ENCODE measurements around the gene NEURL3. TPM values are rescaled to one million over a fixed set of nuclear protein-coding genes. Genes with fewer than 3 reads are reported as not detected.

Gene NEURL3
- total and polyA plus RNA-seq, 2 experiments from 2014 or later, result not detected

DNA sequence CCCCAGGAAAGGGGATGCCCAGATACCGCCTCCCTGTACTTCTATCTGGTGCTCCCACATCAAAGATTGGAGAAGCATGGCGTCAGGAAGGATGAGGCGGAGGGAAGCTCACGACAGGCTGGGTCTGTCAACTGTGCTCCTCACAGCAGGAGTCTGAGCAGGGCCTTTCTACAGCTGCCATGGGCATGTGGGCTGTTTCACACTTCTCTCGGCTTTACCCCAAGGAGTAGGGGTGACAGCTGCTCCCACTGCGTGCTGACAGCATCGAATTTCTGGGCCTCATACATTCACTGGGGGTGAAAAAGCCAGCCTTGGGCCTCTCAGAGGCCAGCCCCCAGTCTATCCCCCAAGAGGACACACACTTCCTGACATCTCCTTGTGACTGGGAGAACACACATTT lies 21.1 kb downstream of the NEURL3 start:
- in situ Hi-C loops (cut with MboI), result no loop called here
- no peaks in the 10 kb centered on the region for H4K20me1 ChIP-seq (ENCODE audit: insufficient read depth)
- H3K4me2 ChIP-seq (ENCODE audit: unreplicated experiment), result no peak overlapping the region
- no peaks in the 10 kb centered on the region for H3K4me1 ChIP-seq (ENCODE audit: insufficient read depth)
- H3K79me2 ChIP-seq (ENCODE audit: insufficient read depth), result no peaks in the 10 kb centered on the region
- no peak overlapping the region for H3K27ac ChIP-seq
- no peak overlapping the region for H3K9ac ChIP-seq
- H3K4me3 ChIP-seq, result no peak overlapping the region
- no peaks in the 10 kb centered on the region for H3K9me2 ChIP-seq (ENCODE audit: insufficient read depth)
- no peak overlapping the region for H2AFZ ChIP-seq
- DNase-seq, result no peak
- H3K36me3 ChIP-seq (ENCODE audit: low read depth), result no peaks in the 10 kb centered on the region
- H3F3A ChIP-seq (ENCODE audit: insufficient read depth), result no peaks in the 10 kb centered on the region
- 75 to 83% methylated on average over 7 of the region's 7 CpGs for WGBS, 2 experiments (ENCODE audit: low coverage in 1 of 2, low lambda C conversion rate in 2 of 2, missing lambda C conversion rate in 2 of 2)
- no peaks in the 10 kb centered on the region for H3K9me3 ChIP-seq (ENCODE audit: low read depth)
- no peak for TF ChIP-seq EZH2 (IDR thresholded peaks at IDR 0.05; ENCODE audit: insufficient read depth, poor library complexity, severe bottlenecking)
- no peak for TF ChIP-seq EZH2phosphoT487 (IDR thresholded peaks at IDR 0.05; ENCODE audit: insufficient read depth, low read depth)
- no peaks in the 10 kb centered on the region for H3K27me3 ChIP-seq (replicated peaks; ENCODE audit: insufficient read depth)

DNA sequence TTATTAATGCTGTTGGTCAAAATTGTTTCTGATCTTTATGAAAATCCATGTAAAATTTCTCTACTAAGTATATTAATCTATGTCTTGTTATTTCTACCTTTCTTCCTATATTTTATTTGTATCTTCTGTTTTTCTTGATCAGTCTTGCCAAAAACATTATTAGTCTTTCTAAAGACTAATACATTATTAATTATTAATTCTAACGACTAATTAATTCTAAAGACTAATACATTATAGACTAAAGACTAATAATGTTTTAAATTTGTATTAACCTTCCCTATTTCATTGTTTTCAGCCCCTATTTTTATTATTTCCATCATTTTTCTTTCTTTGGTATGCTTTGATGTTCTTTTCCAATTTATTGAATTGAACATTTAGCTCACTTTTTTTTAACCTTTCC lies 27.7 kb downstream of the NEURL3 start:
- H3K9me3 ChIP-seq (ENCODE audit: low read depth), result no peaks in the 10 kb centered on the region
- H3F3A ChIP-seq (ENCODE audit: insufficient read depth), result no peaks in the 10 kb centered on the region
- no peak overlapping the region for H3K9ac ChIP-seq
- H3K27ac ChIP-seq, result no peak overlapping the region
- TF ChIP-seq EZH2phosphoT487 (IDR thresholded peaks at IDR 0.05; ENCODE audit: insufficient read depth, low read depth) (no peak), EZH2 (IDR thresholded peaks at IDR 0.05; ENCODE audit: insufficient read depth, poor library complexity, severe bottlenecking) (no peak)
- no peak overlapping the region for H2AFZ ChIP-seq
- 22 to 30% methylated on average over 1 of the region's 1 CpG for WGBS, 2 experiments (ENCODE audit: low coverage in 1 of 2, low lambda C conversion rate in 2 of 2, missing lambda C conversion rate in 2 of 2)
- no peak overlapping the region for H3K4me3 ChIP-seq
- in situ Hi-C loops (cut with MboI), result no loop called here
- no peak overlapping the region for H3K4me2 ChIP-seq (ENCODE audit: unreplicated experiment)
- H4K20me1 ChIP-seq (ENCODE audit: insufficient read depth), result no peaks in the 10 kb centered on the region
- no peaks in the 10 kb centered on the region for H3K9me2 ChIP-seq (ENCODE audit: insufficient read depth)
- H3K36me3 ChIP-seq (ENCODE audit: low read depth), result no peaks in the 10 kb centered on the region
- no peak for DNase-seq
- H3K79me2 ChIP-seq (ENCODE audit: insufficient read depth), result no peaks in the 10 kb centered on the region
- no peaks in the 10 kb centered on the region for H3K4me1 ChIP-seq (ENCODE audit: insufficient read depth)
- H3K27me3 ChIP-seq (replicated peaks; ENCODE audit: insufficient read depth), result peaks cover 25% of the 10 kb centered on the region

DNA sequence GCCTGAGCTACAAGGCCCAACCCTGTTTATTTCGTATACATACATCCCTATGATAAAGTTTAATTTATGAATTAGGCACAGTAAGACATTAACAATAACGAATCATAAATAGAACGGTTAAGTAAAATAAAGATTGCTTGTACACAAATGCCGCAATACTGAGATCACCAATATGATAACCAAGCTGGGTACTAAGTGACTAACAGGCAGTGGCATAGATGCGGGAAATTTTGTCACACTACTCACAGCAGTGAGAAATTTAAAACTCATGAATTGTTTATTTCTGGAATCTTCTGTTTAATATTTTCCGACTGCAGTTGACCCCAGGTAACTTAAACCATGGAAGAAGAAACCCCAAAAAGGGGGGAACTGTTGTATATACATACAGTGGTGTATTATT lies 33.4 kb downstream of the NEURL3 start:
- no peaks in the 10 kb centered on the region for H3K79me2 ChIP-seq (ENCODE audit: insufficient read depth)
- H3K9ac ChIP-seq, result no peak overlapping the region
- H3K4me2 ChIP-seq (ENCODE audit: unreplicated experiment), result no peak overlapping the region
- no peaks in the 10 kb centered on the region for H3K36me3 ChIP-seq (ENCODE audit: low read depth)
- TF ChIP-seq EZH2 (IDR thresholded peaks at IDR 0.05; ENCODE audit: insufficient read depth, poor library complexity, severe bottlenecking), result no peak
- TF ChIP-seq EZH2phosphoT487 (IDR thresholded peaks at IDR 0.05; ENCODE audit: insufficient read depth, low read depth), result no peak
- no peak overlapping the region for H2AFZ ChIP-seq
- no peak overlapping the region for H3K27ac ChIP-seq
- no peaks in the 10 kb centered on the region for H3K9me2 ChIP-seq (ENCODE audit: insufficient read depth)
- WGBS, 2 experiments (ENCODE audit: low coverage in 1 of 2, low lambda C conversion rate in 2 of 2, missing lambda C conversion rate in 2 of 2), result 84 to 86% methylated on average over 6 of the region's 6 CpGs
- in situ Hi-C loops (cut with MboI), result no loop called here
- H4K20me1 ChIP-seq (ENCODE audit: insufficient read depth), result no peaks in the 10 kb centered on the region
- no peaks in the 10 kb centered on the region for H3K9me3 ChIP-seq (ENCODE audit: low read depth)
- H3F3A ChIP-seq (ENCODE audit: insufficient read depth), result no peaks in the 10 kb centered on the region
- no peak overlapping the region for H3K4me3 ChIP-seq
- DNase-seq, result no peak
- H3K4me1 ChIP-seq (ENCODE audit: insufficient read depth), result no peaks in the 10 kb centered on the region
- H3K27me3 ChIP-seq (replicated peaks; ENCODE audit: insufficient read depth), result peaks cover 29% of the 10 kb centered on the region

DNA sequence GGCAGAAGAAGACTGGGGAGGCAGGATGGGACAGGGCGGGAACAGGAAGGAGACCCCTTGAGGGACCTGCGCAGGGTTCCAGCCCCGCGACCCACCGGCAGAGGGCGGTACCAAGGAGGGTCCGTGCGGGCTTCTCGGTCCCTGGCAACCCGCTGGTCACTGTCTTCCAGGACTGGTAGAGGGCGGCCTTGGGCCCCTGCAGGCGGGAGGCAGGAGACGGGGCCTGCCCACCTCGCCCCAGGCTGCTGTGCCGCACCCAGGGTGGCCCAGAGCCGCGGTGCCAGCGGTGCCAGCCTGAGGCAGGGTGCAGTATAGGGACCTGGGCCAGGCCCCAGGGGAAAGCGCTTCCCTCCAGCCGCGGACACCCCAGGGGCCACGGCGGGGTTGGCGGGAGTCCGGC lies 34.5 kb downstream of the NEURL3 start:
- Histone ChIP-seq H3K4me2 (ENCODE audit: unreplicated experiment) (no peak overlapping the region), H3K79me2 (ENCODE audit: insufficient read depth) (no peaks in the 10 kb centered on the region), H3K9me2 (ENCODE audit: insufficient read depth) (no peaks in the 10 kb centered on the region), H2AFZ (no peak overlapping the region), H3K36me3 (ENCODE audit: low read depth) (no peaks in the 10 kb centered on the region), H3F3A (ENCODE audit: insufficient read depth) (no peaks in the 10 kb centered on the region), H3K27me3 (replicated peaks; ENCODE audit: insufficient read depth) (peaks cover 20% of the 10 kb centered on the region), H3K27ac (no peak overlapping the region), H3K9me3 (ENCODE audit: low read depth) (no peaks in the 10 kb centered on the region), H4K20me1 (ENCODE audit: insufficient read depth) (no peaks in the 10 kb centered on the region), H3K4me3 (no peak overlapping the region), H3K9ac (no peak overlapping the region), H3K4me1 (ENCODE audit: insufficient read depth) (no peaks in the 10 kb centered on the region)
- 23 to 31% methylated on average over 20 to 25 of the region's 25 CpGs for WGBS, 2 experiments (ENCODE audit: low coverage in 1 of 2, low lambda C conversion rate in 2 of 2, missing lambda C conversion rate in 2 of 2)
- in situ Hi-C loops (cut with MboI), result no loop called here
- DNase-seq, result peak; percentile 32
- TF ChIP-seq EZH2phosphoT487 (IDR thresholded peaks at IDR 0.05; ENCODE audit: insufficient read depth, low read depth) (no peak), EZH2 (IDR thresholded peaks at IDR 0.05; ENCODE audit: insufficient read depth, poor library complexity, severe bottlenecking) (no peak)

DNA sequence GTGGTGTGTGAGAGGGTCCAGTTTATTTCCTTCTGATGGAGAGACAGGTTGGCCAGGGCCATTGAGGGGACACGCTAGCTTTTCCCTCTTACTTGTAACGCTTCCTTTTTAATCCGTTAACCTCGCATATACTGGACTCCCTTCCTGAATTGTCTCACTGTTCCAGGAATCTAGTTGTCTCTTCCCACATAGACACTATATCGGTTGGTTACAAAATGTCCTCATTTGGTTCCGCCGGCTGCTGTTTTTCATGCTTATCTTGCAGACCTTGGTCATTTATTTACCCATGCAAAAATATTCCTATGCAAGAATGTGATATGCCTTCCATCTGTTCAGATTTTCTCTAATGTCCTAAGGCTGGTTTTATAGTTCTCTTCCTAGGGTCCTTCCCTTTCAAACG lies 35.0 kb downstream of the NEURL3 start:
- Histone ChIP-seq H3K4me2 (ENCODE audit: unreplicated experiment) (no peak overlapping the region), H3K4me3 (no peak overlapping the region), H3K36me3 (ENCODE audit: low read depth) (no peaks in the 10 kb centered on the region), H4K20me1 (ENCODE audit: insufficient read depth) (no peaks in the 10 kb centered on the region), H3K9me3 (ENCODE audit: low read depth) (no peaks in the 10 kb centered on the region), H3K4me1 (ENCODE audit: insufficient read depth) (no peaks in the 10 kb centered on the region), H3K9ac (no peak overlapping the region), H3K27ac (no peak overlapping the region), H3K27me3 (replicated peaks; ENCODE audit: insufficient read depth) (peaks cover 20% of the 10 kb centered on the region), H2AFZ (no peak overlapping the region), H3K9me2 (ENCODE audit: insufficient read depth) (no peaks in the 10 kb centered on the region), H3K79me2 (ENCODE audit: insufficient read depth) (no peaks in the 10 kb centered on the region), H3F3A (ENCODE audit: insufficient read depth) (no peaks in the 10 kb centered on the region)
- no peak for DNase-seq
- in situ Hi-C loops (cut with MboI), result no loop called here
- TF ChIP-seq EZH2 (IDR thresholded peaks at IDR 0.05; ENCODE audit: insufficient read depth, poor library complexity, severe bottlenecking) (no peak), EZH2phosphoT487 (IDR thresholded peaks at IDR 0.05; ENCODE audit: insufficient read depth, low read depth) (no peak)
- 73 to 75% methylated on average over 8 of the region's 8 CpGs for WGBS, 2 experiments (ENCODE audit: low coverage in 1 of 2, low lambda C conversion rate in 2 of 2, missing lambda C conversion rate in 2 of 2)

Data from GM23248 (cell line).